ENCODE measurements around the gene WIZ. TPM values are rescaled to one million over a fixed set of nuclear protein-coding genes. Genes with fewer than 3 reads are reported as not detected.

The WIZ gene
- total and polyA plus RNA-seq, 10 of the 15 experiments (the other 5 are each of a cell fraction or from before 2014, with no cell fraction given), result 0.10 to 26.7 (median 2.7) TPM

DNA sequence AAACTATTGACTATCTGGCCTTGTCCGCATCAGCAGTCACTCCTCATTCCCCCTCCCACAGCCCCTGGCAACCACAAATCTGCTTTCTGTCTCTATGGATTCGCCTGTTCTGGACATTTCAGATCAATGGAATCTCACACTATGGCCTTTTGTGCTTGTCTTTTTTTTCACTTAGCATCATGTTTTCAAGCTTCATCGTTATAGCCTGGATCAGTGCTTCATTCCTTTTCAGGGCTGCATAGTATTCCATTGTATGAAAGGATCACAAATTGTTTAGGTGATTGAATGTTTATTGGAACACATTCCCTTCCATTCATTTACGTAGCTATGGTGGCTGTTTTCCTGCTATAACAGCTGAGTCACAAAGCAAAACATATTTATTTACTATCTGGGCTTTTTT lies 37.3 kb upstream of the WIZ start:
- CTCF ChIA-PET, result no interaction called here
- in situ Hi-C loops (cut with MboI), result no loop called here

More for the DNA sequence above, 37.3 kb upstream of the WIZ start:
- H4K20me1 ChIP-seq (ENCODE audit: control insufficient read depth, insufficient read depth), result no peaks in the 10 kb centered on the region
- 73% methylated on average over 4 of the region's 4 CpGs for WGBS (ENCODE audit: insufficient coverage, insufficient replicate concordance, low lambda C conversion rate, missing lambda C conversion rate)
- POLR2A ChIA-PET, result interaction anchor here (0.6 kb wide), 1 partner anchor 130 kb away, joined by 3 read pairs; no protein-coding TSS in a partner anchor
- SMC1A ChIA-PET (ENCODE audit: uncharacterized antibody, unreplicated experiment), result no interaction called here
- RAD21 ChIA-PET (ENCODE audit: unreplicated experiment), result no interaction called here
- H3K27me3 ChIP-seq (replicated peaks in 1 of 2; ENCODE audit: control insufficient read depth in 2 of 2, insufficient read depth in 2 of 2, low read length in 1 of 2), result no peaks in the 10 kb centered on the region
- H2AFZ ChIP-seq (ENCODE audit: control insufficient read depth, low read depth, low read length), result no peak overlapping the region
- intact Hi-C loops (cut with micrococcal nuclease; ENCODE audit: unreplicated experiment), result no loop called here
- no peak overlapping the region for H3K4me2 ChIP-seq (ENCODE audit: control insufficient read depth, insufficient read depth)
- no peak for DNase-seq (ENCODE audit: low read depth, low spot score)
- H3K9me3 ChIP-seq (replicated peaks; ENCODE audit: control insufficient read depth, insufficient read depth, low read length), result no peaks in the 10 kb centered on the region; the same call in 2 of the 3 replicates
- ATAC-seq, result no peak
- H3K27ac ChIP-seq (ENCODE audit: control insufficient read depth, insufficient read depth), result no peak overlapping the region
- no TSS peak for BruUV-seq (replicated peaks)
- TF ChIP-seq JUNB (IDR thresholded peaks at IDR 0.05), result no peak
- TF ChIP-seq SRF (IDR thresholded peaks at IDR 0.05; ENCODE audit: low read depth in 2 of 2, low read length in 2 of 2), result no peak
- TF ChIP-seq, protein P1, sequence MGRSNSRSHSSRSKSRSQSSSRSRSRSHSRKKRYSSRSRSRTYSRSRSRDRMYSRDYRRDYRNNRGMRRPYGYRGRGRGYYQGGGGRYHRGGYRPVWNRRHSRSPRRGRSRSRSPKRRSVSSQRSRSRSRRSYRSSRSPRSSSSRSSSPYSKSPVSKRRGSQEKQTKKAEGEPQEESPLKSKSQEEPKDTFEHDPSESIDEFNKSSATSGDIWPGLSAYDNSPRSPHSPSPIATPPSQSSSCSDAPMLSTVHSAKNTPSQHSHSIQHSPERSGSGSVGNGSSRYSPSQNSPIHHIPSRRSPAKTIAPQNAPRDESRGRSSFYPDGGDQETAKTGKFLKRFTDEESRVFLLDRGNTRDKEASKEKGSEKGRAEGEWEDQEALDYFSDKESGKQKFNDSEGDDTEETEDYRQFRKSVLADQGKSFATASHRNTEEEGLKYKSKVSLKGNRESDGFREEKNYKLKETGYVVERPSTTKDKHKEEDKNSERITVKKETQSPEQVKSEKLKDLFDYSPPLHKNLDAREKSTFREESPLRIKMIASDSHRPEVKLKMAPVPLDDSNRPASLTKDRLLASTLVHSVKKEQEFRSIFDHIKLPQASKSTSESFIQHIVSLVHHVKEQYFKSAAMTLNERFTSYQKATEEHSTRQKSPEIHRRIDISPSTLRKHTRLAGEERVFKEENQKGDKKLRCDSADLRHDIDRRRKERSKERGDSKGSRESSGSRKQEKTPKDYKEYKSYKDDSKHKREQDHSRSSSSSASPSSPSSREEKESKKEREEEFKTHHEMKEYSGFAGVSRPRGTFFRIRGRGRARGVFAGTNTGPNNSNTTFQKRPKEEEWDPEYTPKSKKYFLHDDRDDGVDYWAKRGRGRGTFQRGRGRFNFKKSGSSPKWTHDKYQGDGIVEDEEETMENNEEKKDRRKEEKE (IDR thresholded peaks at IDR 0.05), result no peak
- no peak for TF ChIP-seq TCF12 (IDR thresholded peaks at IDR 0.05; ENCODE audit: low read depth, low read length)
- TF ChIP-seq PAX5 (IDR thresholded peaks at IDR 0.05; ENCODE audit: borderline replicate concordance, low read depth, low read length), result no peak
- TF ChIP-seq YBX1 (IDR thresholded peaks at IDR 0.05), result no peak
- TF ChIP-seq EZH2 (IDR thresholded peaks at IDR 0.05; ENCODE audit: borderline replicate concordance, control insufficient read depth, low read depth, low read length), result no peak
- no peak for TF ChIP-seq SMARCA5 (IDR thresholded peaks at IDR 0.05)
- TF ChIP-seq MTA3 (IDR thresholded peaks at IDR 0.05; ENCODE audit: borderline replicate concordance, low read length), result no peak
- no peak for TF ChIP-seq ZNF274 (IDR thresholded peaks at IDR 0.05; ENCODE audit: insufficient read depth, insufficient read length)
- TF ChIP-seq, protein P2, sequence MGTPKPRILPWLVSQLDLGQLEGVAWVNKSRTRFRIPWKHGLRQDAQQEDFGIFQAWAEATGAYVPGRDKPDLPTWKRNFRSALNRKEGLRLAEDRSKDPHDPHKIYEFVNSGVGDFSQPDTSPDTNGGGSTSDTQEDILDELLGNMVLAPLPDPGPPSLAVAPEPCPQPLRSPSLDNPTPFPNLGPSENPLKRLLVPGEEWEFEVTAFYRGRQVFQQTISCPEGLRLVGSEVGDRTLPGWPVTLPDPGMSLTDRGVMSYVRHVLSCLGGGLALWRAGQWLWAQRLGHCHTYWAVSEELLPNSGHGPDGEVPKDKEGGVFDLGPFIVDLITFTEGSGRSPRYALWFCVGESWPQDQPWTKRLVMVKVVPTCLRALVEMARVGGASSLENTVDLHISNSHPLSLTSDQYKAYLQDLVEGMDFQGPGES (IDR thresholded peaks at IDR 0.05), result no peak
- TF ChIP-seq PML (IDR thresholded peaks at IDR 0.05; ENCODE audit: low read length), result no peak
- TF ChIP-seq, protein P3, sequence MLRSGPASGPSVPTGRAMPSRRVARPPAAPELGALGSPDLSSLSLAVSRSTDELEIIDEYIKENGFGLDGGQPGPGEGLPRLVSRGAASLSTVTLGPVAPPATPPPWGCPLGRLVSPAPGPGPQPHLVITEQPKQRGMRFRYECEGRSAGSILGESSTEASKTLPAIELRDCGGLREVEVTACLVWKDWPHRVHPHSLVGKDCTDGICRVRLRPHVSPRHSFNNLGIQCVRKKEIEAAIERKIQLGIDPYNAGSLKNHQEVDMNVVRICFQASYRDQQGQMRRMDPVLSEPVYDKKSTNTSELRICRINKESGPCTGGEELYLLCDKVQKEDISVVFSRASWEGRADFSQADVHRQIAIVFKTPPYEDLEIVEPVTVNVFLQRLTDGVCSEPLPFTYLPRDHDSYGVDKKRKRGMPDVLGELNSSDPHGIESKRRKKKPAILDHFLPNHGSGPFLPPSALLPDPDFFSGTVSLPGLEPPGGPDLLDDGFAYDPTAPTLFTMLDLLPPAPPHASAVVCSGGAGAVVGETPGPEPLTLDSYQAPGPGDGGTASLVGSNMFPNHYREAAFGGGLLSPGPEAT (IDR thresholded peaks at IDR 0.05; ENCODE audit: low read depth), result no peak
- TF ChIP-seq, protein P4, sequence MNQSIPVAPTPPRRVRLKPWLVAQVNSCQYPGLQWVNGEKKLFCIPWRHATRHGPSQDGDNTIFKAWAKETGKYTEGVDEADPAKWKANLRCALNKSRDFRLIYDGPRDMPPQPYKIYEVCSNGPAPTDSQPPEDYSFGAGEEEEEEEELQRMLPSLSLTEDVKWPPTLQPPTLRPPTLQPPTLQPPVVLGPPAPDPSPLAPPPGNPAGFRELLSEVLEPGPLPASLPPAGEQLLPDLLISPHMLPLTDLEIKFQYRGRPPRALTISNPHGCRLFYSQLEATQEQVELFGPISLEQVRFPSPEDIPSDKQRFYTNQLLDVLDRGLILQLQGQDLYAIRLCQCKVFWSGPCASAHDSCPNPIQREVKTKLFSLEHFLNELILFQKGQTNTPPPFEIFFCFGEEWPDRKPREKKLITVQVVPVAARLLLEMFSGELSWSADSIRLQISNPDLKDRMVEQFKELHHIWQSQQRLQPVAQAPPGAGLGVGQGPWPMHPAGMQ (IDR thresholded peaks at IDR 0.05; ENCODE audit: borderline replicate concordance), result no peak
- no peak for TF ChIP-seq RAD21 (IDR thresholded peaks at IDR 0.05; ENCODE audit: insufficient read depth, low read depth, low read length)
- TF ChIP-seq, protein P5, sequence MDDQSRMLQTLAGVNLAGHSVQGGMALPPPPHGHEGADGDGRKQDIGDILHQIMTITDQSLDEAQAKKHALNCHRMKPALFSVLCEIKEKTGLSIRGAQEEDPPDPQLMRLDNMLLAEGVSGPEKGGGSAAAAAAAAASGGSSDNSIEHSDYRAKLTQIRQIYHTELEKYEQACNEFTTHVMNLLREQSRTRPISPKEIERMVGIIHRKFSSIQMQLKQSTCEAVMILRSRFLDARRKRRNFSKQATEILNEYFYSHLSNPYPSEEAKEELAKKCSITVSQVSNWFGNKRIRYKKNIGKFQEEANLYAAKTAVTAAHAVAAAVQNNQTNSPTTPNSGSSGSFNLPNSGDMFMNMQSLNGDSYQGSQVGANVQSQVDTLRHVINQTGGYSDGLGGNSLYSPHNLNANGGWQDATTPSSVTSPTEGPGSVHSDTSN (IDR thresholded peaks at IDR 0.05; ENCODE audit: insufficient replicate concordance, low read depth, low read length), result no peak
- no peak for TF ChIP-seq BRCA1 (IDR thresholded peaks at IDR 0.05; ENCODE audit: low read depth, low read length)
- no peak for TF ChIP-seq NFYA (IDR thresholded peaks at IDR 0.05; ENCODE audit: borderline replicate concordance, low read depth, low read length)
- H3K79me2 ChIP-seq (ENCODE audit: control insufficient read depth, insufficient read depth, low read length), result no peaks in the 10 kb centered on the region
- H3K36me3 ChIP-seq (ENCODE audit: control insufficient read depth in 2 of 2, insufficient read depth in 2 of 2, low read length in 1 of 2), result no peaks in the 10 kb centered on the region
- H3K4me1 ChIP-seq (ENCODE audit: control insufficient read depth, insufficient read depth, low read length), result no peaks in the 10 kb centered on the region
- FAIRE-seq, result no peak
- H3K4me3 ChIP-seq, result no peak overlapping the region
- H3K9ac ChIP-seq (ENCODE audit: control insufficient read depth, insufficient read depth, low read length), result no peak overlapping the region
